ENCODE results near the gene PRTFDC1.
"Not testable (repeated sequence)": the region's sequence is repeated elsewhere in the genome, so short reads cannot be mapped to it uniquely, and the experiment has no call there.

Gene PRTFDC1

DNA sequence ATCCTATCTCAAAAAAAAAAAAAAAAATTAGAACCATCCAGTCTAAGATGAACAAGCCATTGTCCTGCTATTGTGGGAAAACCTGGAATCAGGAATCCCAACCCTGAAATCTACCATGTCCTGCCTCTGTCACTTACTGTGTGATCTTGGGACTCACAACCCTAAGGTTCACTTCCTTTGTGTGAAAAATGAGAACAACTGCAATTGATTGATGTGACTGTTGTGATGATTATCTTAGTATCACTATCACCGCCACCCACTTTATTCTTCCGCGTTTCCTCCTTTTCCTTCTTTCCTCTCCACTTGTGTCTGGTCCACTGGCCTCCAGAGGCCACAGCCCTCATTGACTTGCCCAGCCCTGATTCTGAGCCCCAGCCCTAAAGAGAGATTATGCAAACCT lies 12.6 kb upstream of the PRTFDC1 start:
- DNase-seq (ENCODE audit: low read depth) = no peak

GRCh38 chr10:24963521-24964041 lies 11.2 kb upstream of the PRTFDC1 start:
- DNase-seq (ENCODE audit: low read depth) = no peak

GRCh38 chr10:24962995-24963394 lies 10.6 kb upstream of the PRTFDC1 start:
- DNase-seq (ENCODE audit: low read depth) = no peak

DNA sequence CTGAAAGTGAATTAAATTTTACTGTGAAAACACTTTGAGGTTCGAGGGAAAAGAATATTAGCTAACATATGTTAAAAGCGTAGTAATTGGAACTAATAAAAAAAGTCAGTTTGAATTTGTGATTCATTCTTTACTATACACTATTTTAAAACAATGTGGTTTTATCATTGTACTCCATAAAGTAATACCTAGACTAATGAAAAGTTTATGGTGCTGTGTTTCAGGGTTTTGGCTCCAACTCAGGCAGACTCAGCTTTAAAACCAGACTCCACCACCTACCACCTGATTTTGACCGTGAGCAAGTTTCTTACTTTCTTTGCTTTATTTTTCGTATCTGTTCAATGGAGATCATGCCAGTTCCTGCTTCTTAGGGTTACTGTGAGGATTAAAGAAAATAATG lies 9.2 kb upstream of the PRTFDC1 start:
- DNase-seq (ENCODE audit: low read depth) = no peak

DNA sequence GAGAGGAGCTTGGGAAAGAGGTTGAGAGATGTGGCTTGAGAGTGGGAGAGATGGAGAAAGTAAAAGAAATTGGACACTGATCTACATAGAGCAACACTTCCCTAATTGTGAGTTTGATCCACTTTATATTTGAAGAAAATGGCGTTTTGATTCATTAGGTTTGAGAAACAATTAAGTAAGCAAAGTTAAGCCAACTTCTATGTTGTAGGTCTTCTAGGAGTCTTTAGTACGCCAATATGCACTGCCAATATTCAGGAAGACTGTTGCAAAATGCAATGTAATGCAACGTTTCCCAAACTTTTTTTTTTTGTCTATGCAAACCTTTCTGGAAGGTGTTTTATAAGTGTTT lies 7.0 kb upstream of the PRTFDC1 start:
- DNase-seq (ENCODE audit: low read depth) = no peak

DNA sequence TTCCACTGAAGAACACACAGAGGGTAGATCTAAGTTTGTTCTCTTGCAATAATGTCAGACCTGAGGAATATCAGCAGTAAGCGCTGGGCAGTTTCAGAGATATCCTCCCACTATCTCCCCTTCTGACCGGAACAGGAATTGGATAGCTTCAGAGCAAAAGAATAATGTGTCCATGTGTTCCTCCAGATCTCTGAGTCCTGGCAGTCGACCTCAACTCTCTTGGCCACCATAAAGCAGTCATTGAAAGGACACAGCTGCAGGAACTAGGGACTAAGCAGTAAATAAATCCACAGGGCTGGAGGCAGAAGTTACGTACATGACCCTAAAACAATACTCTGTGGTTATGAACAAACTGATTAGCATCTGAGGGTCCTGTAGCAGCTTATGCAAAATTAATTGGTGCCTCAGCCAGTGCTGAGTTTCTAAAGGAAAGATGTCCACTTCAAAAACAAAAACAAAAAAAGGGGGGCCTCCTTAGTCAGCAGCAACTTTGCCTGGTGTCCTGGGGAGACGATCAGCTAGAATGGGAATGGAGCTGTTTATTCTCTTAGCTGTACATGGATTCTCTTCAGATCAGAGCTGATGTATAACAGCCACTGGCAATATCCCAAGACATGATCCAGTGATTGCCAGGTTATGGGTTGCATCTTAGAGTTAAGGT lies 6.4 kb upstream of the PRTFDC1 start:
- DNase-seq (ENCODE audit: low read depth) = no peak

- no peak for DNase-seq (ENCODE audit: low read depth)
Measured at GRCh38 chr10:24958091-24958720, 5.8 kb upstream of the PRTFDC1 start.

DNA sequence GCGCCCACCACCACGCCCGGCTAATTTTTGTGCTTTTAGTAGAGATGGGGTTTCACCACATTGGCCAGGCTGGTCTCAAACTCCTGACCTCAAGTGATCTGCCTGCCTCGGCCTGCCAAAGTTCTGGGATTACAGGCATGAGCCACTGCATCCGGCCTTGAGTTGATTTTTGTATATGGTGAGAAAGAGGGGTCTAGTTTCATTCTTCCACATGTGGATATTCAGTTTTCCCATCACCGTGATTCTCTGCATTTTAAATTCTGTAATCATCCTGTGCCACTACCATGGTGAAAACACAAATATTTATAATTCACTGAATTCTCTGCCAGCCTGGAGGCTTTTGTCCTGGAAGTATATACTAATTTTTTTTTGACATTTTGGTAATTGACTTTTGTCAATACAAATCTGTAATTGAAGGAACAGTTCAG lies 5.2 kb upstream of the PRTFDC1 start:
- not testable (repeated sequence) for DNase-seq (ENCODE audit: low read depth)

GRCh38 chr10:24953675-24954074 lies 1.3 kb upstream of the PRTFDC1 start:
- DNase-seq (ENCODE audit: low read depth) = no peak

- peak; percentile 35 for DNase-seq (ENCODE audit: low read depth)
Measured at GRCh38 chr10:24952707-24953645, 570 bp upstream of the PRTFDC1 start.

GRCh38 chr10:24951201-24952142 lies 934 bp downstream of the PRTFDC1 start:
- DNase-seq (ENCODE audit: low read depth) = no peak

DNA sequence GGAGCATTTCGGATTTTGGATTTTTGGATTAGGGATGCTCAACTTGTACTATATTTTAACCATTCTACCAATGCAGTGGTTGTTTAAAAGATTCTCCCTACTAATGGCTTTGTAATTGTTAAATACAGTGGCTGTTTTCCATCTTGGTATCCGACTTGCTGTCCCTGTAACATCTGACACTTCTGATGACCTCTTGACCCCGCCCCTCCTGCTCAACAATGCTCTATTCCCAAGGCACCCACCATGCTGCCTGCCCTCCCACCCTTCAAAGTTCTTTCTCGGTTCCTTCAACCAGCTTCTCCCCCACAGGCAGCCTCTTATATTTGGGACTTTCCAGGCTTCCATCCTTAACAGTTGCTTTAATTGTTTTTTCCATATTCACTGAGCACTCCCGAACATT lies 2.0 kb downstream of the PRTFDC1 start:
- DNase-seq (ENCODE audit: low read depth) = no peak

DNA sequence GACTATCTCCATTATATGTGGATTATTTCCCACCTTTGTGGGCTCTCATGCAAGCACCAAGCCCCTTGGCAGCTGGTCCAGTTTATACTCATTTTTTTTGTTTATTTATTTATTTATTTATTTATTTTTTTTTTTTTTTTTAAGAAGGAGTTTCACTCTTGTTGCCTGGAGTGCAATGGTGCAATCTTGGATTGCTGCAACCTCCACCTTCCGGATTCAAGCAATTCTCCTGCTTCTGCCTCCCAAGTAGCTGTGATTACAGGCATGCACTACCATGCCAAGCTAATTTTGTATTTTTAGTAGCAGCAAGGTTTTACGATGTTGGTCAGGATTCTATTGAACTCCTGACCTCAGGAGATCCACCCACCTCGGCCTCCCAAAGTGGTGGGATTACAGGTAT lies 2.8 kb downstream of the PRTFDC1 start:
- no peak for DNase-seq (ENCODE audit: low read depth)

- DNase-seq (ENCODE audit: low read depth) = no peak
Measured at GRCh38 chr10:24947304-24948097, 4.9 kb downstream of the PRTFDC1 start.

GRCh38 chr10:24944512-24945255 lies 7.7 kb downstream of the PRTFDC1 start:
- no peak for DNase-seq (ENCODE audit: low read depth)

- no peak for DNase-seq (ENCODE audit: low read depth)
Measured at GRCh38 chr10:24938525-24938924, 13.9 kb downstream of the PRTFDC1 start.

- DNase-seq (ENCODE audit: low read depth) = no peak
Measured at GRCh38 chr10:24938076-24938475, 14.3 kb downstream of the PRTFDC1 start.

DNA sequence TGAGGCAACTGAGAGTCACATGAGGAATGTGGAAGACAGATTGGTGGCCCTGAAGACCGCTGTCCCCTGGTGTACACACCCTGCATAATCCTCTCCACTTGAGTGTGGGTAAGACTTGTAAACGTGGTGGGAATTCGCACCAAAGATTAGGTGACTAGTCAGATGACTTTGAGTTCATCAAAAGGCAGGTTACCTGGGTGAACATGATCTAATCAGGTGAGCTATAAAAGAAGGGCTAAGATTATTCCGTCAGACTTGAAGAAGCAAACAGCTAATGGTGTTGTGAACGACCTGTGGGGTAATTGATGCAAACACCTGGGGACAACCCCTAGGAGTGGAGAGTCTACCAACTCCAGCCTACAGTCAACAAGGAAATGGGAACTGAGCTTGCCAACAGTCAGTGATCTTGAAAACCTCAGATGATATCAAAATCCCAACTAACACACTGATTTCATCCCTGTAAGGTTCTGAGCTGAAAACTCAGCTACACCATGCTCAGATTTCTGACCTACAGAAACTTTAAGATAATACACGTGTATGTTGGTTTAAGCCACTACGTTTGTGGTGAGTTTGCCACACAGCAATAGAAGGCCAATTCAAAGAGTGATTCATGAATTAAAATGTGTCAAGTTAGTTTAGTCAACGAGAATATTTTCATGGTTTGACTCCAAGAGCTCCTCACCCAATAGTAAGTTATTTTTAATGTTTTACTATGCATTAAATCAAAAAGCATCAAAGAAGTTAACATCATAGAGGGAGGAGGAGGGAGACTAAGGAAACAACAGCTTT lies 16.7 kb downstream of the PRTFDC1 start:
- no peak for DNase-seq (ENCODE audit: low read depth)

DNA sequence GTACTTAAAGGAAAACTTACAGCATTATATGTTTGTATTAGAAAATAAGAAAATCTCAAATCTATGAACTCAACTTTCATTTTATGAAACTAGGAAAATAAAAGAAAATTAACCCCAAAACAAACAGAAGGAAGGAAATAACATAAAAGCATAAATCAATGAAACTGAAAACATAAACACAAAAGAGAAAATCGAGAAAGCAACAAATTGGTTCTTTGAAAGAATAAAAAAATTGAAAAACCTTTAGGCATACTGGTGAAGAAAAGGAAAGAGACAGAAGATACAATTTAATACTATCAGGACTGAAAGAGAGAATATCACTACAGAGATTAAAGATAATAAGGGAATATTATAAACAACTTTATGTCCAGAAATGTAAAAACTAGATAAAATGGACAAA lies 21.2 kb downstream of the PRTFDC1 start:
- DNase-seq (ENCODE audit: low read depth) = no peak
